DOHH2 (cell line): ENCODE measurements around the gene INPP4A.

Experiments used
- H3F3A ChIP-seq: fragments of 200-600 bp; sonication (generic), shearing (Covaris generic); 2 replicates; pipeline ENCODE4 v1.6.0; 2016; ENCODE audit warnings: antibody characterized with exemption, mild to moderate bottlenecking; ENCODE audit not compliant: control insufficient read depth, insufficient read depth
- H3K27ac ChIP-seq: fragments of 200-600 bp; sonication (generic); 2 replicates; pipeline ENCODE4 v1.5.1; 2014; ENCODE audit warnings: low read depth, mild to moderate bottlenecking, low read length, moderate library complexity
- H3K27me3 ChIP-seq: fragments of 200-600 bp; sonication (generic); 2 replicates; pipeline ENCODE4 v1.6.1; 2014; ENCODE audit warnings: mild to moderate bottlenecking, low read length, mixed read lengths; ENCODE audit not compliant: control insufficient read depth
- H3K36me3 ChIP-seq: fragments of 200-600 bp; sonication (generic); 2 replicates; pipeline ENCODE4 v1.6.1; 2014; ENCODE audit warnings: mild to moderate bottlenecking, low read length, moderate library complexity, mixed read lengths; ENCODE audit not compliant: control insufficient read depth
- H3K4me1 ChIP-seq: fragments of 200-600 bp; sonication (generic); 2 replicates; pipeline ENCODE4 v1.6.1; 2014; ENCODE audit warnings: mild to moderate bottlenecking, low read length, mixed read lengths; ENCODE audit not compliant: control insufficient read depth
- H3K4me2 ChIP-seq: fragments of 200-600 bp; sonication (generic); 2 replicates; pipeline ENCODE4 v1.6.0; 2014; ENCODE audit warnings: mild to moderate bottlenecking, low read length, moderate library complexity
- H3K4me3 ChIP-seq: fragments of 200-600 bp; sonication (generic); 2 replicates; pipeline ENCODE4 v1.5.1; 2014; ENCODE audit warnings: mild to moderate bottlenecking, low read length, mixed read lengths
- H3K79me2 ChIP-seq: fragments of 200-600 bp; sonication (generic); 2 replicates; pipeline ENCODE4 v1.6.1; 2014; ENCODE audit warnings: mild to moderate bottlenecking, low read length, mixed read lengths; ENCODE audit not compliant: control insufficient read depth
- H3K9me2 ChIP-seq: fragments of 200-600 bp; sonication (generic); replicated peaks from 2 replicates; pipeline ENCODE4 v1.6.1; 2014; ENCODE audit warnings: mild to moderate bottlenecking, low read length, mixed read lengths; ENCODE audit not compliant: control insufficient read depth
- H3K9me3 ChIP-seq: fragments of 200-600 bp; sonication (generic); 2 replicates; pipeline ENCODE4 v1.6.1; 2014; ENCODE audit warnings: antibody characterized with exemption, low read length, mixed read lengths; ENCODE audit not compliant: control insufficient read depth, insufficient read depth
- H4K20me1 ChIP-seq: fragments of 200-600 bp; sonication (generic); 2 replicates; pipeline ENCODE4 v1.6.0; 2014; ENCODE audit warnings: low read depth, mild to moderate bottlenecking, antibody characterized with exemption, low read length, moderate library complexity; ENCODE audit not compliant: control insufficient read depth, insufficient read depth
- EZH2phosphoT487 ChIP-seq: fragments of 200-600 bp; sonication (generic); IDR thresholded peaks from 2 replicates; pipeline ENCODE4 v1.6.1; 2017; ENCODE audit warnings: borderline replicate concordance, mild to moderate bottlenecking, antibody characterized with exemption, low read length, moderate library complexity, mixed read lengths
- TF ChIP-seq, protein P1 (sequence below): fragments of 200-600 bp; sonication (generic); IDR thresholded peaks from one replicate; pipeline ENCODE4 v1.5.1; 2014; ENCODE audit warnings: antibody characterized with exemption, mild to moderate bottlenecking, low read depth, low read length; ENCODE audit not compliant: poor library complexity, severe bottlenecking

The INPP4A gene

DNA sequence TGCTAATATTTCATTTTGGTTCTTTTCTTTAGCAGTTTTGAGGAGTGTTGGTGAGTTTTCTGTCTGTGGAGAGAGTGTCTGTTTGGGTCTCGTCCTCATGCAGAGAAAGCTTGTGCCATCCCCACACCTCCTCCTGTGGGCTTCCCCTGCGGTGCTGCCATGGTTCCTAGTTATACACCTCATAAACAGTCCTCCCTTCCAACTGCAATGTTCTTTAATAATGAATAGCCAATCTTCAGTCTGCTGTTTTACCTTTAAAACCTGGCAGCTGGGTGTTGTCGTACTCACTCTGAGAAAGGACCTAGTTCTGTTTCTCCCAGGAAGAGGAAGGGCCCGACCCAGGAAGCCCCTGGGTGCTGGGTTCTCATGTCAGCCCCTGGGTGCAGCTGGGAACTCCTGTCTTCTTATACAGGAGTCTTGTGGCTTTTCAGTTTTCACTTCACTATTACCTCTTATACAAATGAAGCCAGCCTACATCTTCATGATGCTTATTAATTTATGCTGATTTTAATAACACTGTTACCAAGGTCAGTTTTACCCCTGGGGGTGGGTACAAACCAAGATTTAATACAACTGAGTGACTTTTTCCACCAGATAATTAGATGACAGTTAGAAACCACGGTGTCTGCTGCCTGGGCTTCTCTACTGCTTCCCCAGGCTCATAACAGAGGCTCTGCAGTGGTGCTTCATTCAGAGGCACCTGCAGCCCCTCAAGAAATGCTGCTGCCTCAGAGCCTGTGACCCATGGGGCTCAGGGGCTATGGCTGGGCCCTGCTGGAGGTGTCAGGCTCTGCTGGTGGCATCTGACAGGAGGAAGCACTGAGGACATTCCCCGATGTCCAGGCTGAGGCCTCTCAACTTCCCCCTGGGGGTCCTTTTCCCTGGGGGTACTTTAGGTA, 104.5 kb downstream of the INPP4A start:
- H3K79me2 ChIP-seq: no peaks in the 10 kb centered on the region
- no peaks in the 10 kb centered on the region for H3K9me2 ChIP-seq
- H3K36me3 ChIP-seq: peaks cover 9% of the 10 kb centered on the region
- no peaks in the 10 kb centered on the region for H3F3A ChIP-seq
- H3K4me1 ChIP-seq: peaks cover 30% of the 10 kb centered on the region
- TF ChIP-seq, protein P1, sequence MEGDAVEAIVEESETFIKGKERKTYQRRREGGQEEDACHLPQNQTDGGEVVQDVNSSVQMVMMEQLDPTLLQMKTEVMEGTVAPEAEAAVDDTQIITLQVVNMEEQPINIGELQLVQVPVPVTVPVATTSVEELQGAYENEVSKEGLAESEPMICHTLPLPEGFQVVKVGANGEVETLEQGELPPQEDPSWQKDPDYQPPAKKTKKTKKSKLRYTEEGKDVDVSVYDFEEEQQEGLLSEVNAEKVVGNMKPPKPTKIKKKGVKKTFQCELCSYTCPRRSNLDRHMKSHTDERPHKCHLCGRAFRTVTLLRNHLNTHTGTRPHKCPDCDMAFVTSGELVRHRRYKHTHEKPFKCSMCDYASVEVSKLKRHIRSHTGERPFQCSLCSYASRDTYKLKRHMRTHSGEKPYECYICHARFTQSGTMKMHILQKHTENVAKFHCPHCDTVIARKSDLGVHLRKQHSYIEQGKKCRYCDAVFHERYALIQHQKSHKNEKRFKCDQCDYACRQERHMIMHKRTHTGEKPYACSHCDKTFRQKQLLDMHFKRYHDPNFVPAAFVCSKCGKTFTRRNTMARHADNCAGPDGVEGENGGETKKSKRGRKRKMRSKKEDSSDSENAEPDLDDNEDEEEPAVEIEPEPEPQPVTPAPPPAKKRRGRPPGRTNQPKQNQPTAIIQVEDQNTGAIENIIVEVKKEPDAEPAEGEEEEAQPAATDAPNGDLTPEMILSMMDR: no peak
- TF ChIP-seq EZH2phosphoT487: no peak
- no peak overlapping the region for H3K4me3 ChIP-seq
- no peaks in the 10 kb centered on the region for H4K20me1 ChIP-seq
- H3K9me3 ChIP-seq: no peaks in the 10 kb centered on the region
- no peaks in the 10 kb centered on the region for H3K27me3 ChIP-seq
- no peak overlapping the region for H3K4me2 ChIP-seq
- H3K27ac ChIP-seq: no peak overlapping the region

GRCh38 chr2:98550165-98550564, 105.5 kb downstream of the INPP4A start:
- no peaks in the 10 kb centered on the region for H3K79me2 ChIP-seq
- no peaks in the 10 kb centered on the region for H3K27me3 ChIP-seq
- H3F3A ChIP-seq: no peaks in the 10 kb centered on the region
- no peak overlapping the region for H3K27ac ChIP-seq
- TF ChIP-seq EZH2phosphoT487: no peak
- TF ChIP-seq, protein P1: no peak
- H4K20me1 ChIP-seq: no peaks in the 10 kb centered on the region
- no peaks in the 10 kb centered on the region for H3K9me3 ChIP-seq
- no peak overlapping the region for H3K4me2 ChIP-seq
- H3K9me2 ChIP-seq: no peaks in the 10 kb centered on the region
- no peak overlapping the region for H3K4me3 ChIP-seq
- H3K36me3 ChIP-seq: peaks cover 9% of the 10 kb centered on the region
- peaks cover 37% of the 10 kb centered on the region for H3K4me1 ChIP-seq

GRCh38 chr2:98551316-98551715, 106.7 kb downstream of the INPP4A start:
- Histone ChIP-seq H3K4me1 (peaks cover 45% of the 10 kb centered on the region), H3K9me3 (no peaks in the 10 kb centered on the region), H3K4me3 (no peak overlapping the region), H3K9me2 (no peaks in the 10 kb centered on the region), H3K79me2 (no peaks in the 10 kb centered on the region), H3K4me2 (no peak overlapping the region), H3K27me3 (no peaks in the 10 kb centered on the region), H3F3A (no peaks in the 10 kb centered on the region), H4K20me1 (no peaks in the 10 kb centered on the region), H3K36me3 (peaks cover 14% of the 10 kb centered on the region), H3K27ac (no peak overlapping the region)
- no peak for TF ChIP-seq EZH2phosphoT487
- TF ChIP-seq, protein P1: no peak
